LNCaP clone FGC (cell line): ENCODE measurements around the gene MFAP1.

Experiments used
- DNase-seq: peaks from one replicate; pipeline ENCODE4 v3.0.0-alpha.2; 2011; ENCODE audit warnings: low read depth
- H3K4me3 ChIP-seq: 2 replicates; pipeline ENCODE4 v1.5.1; 2011; ENCODE audit warnings: mild to moderate bottlenecking, low read depth, low read length, control low read depth
- TF ChIP-seq, protein P1 (sequence below): IDR thresholded peaks from 2 replicates; pipeline ENCODE4 v1.5.1; 2012; ENCODE audit warnings: mild to moderate bottlenecking; ENCODE audit not compliant: control insufficient read depth, insufficient read depth; ENCODE audit errors: extremely low read depth

MFAP1 gene

DNA sequence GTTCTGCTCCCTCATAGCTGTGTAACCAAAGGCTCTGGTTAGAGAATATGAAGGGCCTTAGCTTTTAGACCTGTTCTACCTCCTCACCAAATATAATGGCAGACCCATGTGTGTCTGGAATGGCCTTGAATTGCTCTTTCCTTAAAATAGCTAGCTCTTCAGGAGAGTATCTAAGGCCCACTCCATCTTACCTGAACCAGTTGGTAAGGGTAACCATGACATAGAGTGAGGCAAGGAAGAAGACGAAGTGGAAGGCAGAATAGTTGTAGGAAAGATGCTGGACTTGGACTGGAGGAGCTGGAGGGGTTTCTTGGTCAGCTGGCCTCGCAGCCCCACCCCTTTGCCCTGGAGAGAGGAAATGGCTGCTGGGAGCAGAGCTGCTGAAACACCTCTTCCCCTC lies 29.3 kb downstream of the MFAP1 start:
- no peak for DNase-seq
- TF ChIP-seq, protein P1, sequence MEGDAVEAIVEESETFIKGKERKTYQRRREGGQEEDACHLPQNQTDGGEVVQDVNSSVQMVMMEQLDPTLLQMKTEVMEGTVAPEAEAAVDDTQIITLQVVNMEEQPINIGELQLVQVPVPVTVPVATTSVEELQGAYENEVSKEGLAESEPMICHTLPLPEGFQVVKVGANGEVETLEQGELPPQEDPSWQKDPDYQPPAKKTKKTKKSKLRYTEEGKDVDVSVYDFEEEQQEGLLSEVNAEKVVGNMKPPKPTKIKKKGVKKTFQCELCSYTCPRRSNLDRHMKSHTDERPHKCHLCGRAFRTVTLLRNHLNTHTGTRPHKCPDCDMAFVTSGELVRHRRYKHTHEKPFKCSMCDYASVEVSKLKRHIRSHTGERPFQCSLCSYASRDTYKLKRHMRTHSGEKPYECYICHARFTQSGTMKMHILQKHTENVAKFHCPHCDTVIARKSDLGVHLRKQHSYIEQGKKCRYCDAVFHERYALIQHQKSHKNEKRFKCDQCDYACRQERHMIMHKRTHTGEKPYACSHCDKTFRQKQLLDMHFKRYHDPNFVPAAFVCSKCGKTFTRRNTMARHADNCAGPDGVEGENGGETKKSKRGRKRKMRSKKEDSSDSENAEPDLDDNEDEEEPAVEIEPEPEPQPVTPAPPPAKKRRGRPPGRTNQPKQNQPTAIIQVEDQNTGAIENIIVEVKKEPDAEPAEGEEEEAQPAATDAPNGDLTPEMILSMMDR, result no peak
- no peak overlapping the region for H3K4me3 ChIP-seq

- no peak overlapping the region for H3K4me3 ChIP-seq
- TF ChIP-seq, protein P1, result no peak
- DNase-seq, result no peak
These were observed 30.0 kb downstream of the MFAP1 start for GRCh38 chr15:43794269-43795037.

DNA sequence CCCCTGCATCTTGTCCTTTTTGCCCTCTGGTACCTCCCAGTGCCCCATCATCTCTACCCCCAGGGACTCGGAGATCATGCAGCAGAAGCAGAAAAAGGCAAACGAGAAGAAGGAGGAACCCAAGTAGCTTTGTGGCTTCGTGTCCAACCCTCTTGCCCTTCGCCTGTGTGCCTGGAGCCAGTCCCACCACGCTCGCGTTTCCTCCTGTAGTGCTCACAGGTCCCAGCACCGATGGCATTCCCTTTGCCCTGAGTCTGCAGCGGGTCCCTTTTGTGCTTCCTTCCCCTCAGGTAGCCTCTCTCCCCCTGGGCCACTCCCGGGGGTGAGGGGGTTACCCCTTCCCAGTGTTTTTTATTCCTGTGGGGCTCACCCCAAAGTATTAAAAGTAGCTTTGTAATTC lies 30.8 kb downstream of the MFAP1 start:
- TF ChIP-seq, protein P1, result no peak
- peak overlapping the region; percentile 91 for H3K4me3 ChIP-seq
- DNase-seq, result no peak

DNA sequence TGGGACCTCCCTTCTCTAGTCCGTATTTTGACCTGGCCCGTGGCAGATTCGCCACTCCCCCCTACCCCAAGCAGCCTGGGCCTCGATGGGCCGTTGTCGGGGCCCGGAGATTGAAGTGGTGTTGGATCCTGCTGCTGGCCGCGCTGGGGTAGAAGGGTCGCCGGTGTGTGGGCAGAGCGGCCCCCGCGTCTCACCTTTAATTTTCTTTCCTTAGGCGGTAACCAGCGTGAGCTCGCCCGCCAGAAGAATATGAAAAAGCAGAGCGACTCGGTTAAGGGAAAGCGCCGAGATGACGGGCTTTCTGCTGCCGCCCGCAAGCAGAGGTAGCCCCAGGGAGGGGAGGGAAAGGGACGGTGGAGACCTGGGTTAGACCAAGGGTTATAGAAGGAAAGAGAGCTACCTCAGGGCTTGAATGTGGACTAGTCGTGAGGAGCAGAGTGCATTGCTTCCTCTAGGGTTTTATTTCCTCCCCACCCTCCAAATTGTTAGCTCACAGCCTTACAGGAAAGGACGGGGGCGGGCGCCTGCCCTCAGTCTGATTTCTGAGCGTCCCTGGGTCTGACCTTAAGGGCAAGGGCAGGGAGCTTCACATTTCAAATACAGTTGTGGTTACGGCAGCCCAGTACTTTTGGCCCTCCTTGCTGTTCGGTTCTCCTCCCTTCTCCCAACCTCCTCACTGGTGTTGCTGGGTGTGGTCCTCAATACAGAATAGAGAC lies 31.6 kb downstream of the MFAP1 start:
- no peak for DNase-seq
- TF ChIP-seq, protein P1, result no peak
- peak overlapping the region; percentile 91 for H3K4me3 ChIP-seq

DNA sequence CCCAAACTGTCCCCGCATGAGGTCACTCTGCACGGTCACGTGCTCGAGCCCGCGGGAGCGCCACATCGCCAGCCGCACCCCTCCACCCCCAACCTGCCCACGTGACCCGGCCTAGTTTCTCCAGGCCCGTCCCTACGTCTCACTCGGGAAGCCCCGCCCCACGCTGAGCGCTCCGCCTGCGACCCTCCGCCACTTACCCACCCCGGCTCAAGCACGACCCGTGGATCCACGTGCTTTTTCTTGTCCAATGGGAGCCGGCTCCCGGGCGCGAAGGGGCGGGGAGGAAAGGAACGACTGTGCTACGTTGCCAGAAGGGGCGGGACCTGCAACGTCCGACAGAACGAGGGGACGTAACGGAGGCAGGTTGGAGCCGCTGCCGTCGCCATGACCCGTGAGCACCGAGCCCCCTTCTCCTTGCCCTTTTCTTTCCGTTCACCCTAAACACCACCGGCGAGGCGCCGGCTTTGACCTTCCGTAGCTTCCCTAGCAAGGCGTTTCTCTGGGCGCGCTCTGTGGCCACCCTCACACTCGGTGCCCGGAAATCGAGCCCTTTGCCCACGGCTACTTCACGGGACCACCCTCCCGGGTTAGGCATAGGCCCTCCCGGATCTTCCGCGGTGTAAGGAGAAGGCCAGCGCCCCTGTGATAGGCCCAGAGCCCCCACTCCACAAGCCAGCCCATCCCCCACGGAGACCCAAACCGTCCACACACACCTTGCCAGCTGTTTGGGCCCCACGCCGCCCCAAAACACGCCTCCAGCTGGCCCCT lies 32.3 kb downstream of the MFAP1 start, which contains the start of gene SERF2:
SERF2 (plus strand) TSS at position 328 of the 768 bp plus-strand sequence; CDS start at position 385, 57 bp downstream.
- peak; percentile 98 for DNase-seq
- peak within 1 kb of the TSS; percentile 91 for H3K4me3 ChIP-seq
- TF ChIP-seq, protein P1, result no peak

DNA sequence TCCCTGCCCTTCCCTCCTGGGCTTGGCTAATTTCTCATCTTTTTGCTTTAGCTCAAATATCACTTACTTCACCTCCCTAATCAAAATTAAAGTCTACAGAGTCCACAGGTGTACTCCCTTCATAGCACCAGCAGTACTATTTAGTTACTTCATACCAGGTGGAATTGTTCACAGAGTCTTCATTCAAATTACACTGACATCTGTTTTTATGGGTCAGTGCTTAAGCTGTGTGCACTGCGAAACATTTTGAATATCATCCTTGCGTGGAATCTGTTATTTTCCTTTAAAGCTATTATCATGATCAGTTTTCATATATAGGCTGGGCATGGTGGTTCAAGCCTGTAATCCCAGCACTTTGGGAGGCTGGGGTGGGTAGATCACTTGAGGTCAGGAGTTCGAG lies 35.1 kb downstream of the MFAP1 start:
- H3K4me3 ChIP-seq, result no peak overlapping the region
- TF ChIP-seq, protein P1, result no peak
- DNase-seq, result no peak
